ENCODE measurements around the gene CHAT. TPM values are rescaled to one million over a fixed set of nuclear protein-coding genes. Genes with fewer than 3 reads are reported as not detected.

The CHAT gene
- total RNA-seq, 2 donors from 2014 or later: 0.26 TPM; not detected in 1

- 85 to 88% methylated on average over 1 of the region's 1 CpG for WGBS, 2 donors
- H3K27me3 ChIP-seq: no peaks in the 10 kb centered on the region
- no peak overlapping the region for H3K27ac ChIP-seq
- no peak for TF ChIP-seq CTCF (IDR thresholded peaks at IDR 0.05)
- TF ChIP-seq POLR2A (IDR thresholded peaks at IDR 0.05): no peak
- DNase-seq (no peak), ATAC-seq (no peak)
- H3K4me1 ChIP-seq: no peaks in the 10 kb centered on the region
- no peak overlapping the region for H3K4me3 ChIP-seq
- intact Hi-C loops (cut with DNase I): no loop called here
- no peaks in the 10 kb centered on the region for H3K36me3 ChIP-seq (replicated peaks in 1 of 2; ENCODE audit: insufficient read depth in 1 of 2, low read depth in 2 of 2)
- no peaks in the 10 kb centered on the region for H3K9me3 ChIP-seq
Measured at GRCh38 chr10:49650724-49651034, 36.8 kb downstream of the CHAT start.

- 65 to 66% methylated on average over 13 to 15 of the region's 15 CpGs for WGBS, 2 donors
- ATAC-seq (no peak), DNase-seq (no peak)
- no peaks in the 10 kb centered on the region for H3K27me3 ChIP-seq
- no peak overlapping the region for H3K4me3 ChIP-seq
- H3K4me1 ChIP-seq: no peaks in the 10 kb centered on the region
- H3K9me3 ChIP-seq: no peaks in the 10 kb centered on the region
- H3K36me3 ChIP-seq (replicated peaks in 1 of 2; ENCODE audit: insufficient read depth in 1 of 2, low read depth in 2 of 2): no peaks in the 10 kb centered on the region
- no peak overlapping the region for H3K27ac ChIP-seq
- intact Hi-C loops (cut with DNase I): no loop called here
- TF ChIP-seq CTCF (IDR thresholded peaks at IDR 0.05): no peak
- TF ChIP-seq POLR2A (IDR thresholded peaks at IDR 0.05): no peak
Measured at GRCh38 chr10:49651039-49651835, 37.4 kb downstream of the CHAT start.

GRCh38 chr10:49651917-49652316 is 38.1 kb downstream of the CHAT start:
- WGBS, 2 donors: 39 to 62% methylated on average over 2 of the region's 2 CpGs
- H3K27ac ChIP-seq: no peak overlapping the region
- no peaks in the 10 kb centered on the region for H3K4me1 ChIP-seq
- no peaks in the 10 kb centered on the region for H3K36me3 ChIP-seq (replicated peaks in 1 of 2; ENCODE audit: insufficient read depth in 1 of 2, low read depth in 2 of 2)
- TF ChIP-seq POLR2A (IDR thresholded peaks at IDR 0.05): no peak
- TF ChIP-seq CTCF (IDR thresholded peaks at IDR 0.05): no peak
- H3K9me3 ChIP-seq: no peaks in the 10 kb centered on the region
- no peaks in the 10 kb centered on the region for H3K27me3 ChIP-seq
- no peak overlapping the region for H3K4me3 ChIP-seq
- intact Hi-C loops (cut with DNase I): no loop called here
- DNase-seq (no peak), ATAC-seq (no peak)

- DNase-seq (no peak), ATAC-seq (no peak)
- WGBS, 2 donors: 54 to 56% methylated on average over 15 of the region's 15 CpGs
- Histone ChIP-seq H3K36me3 (replicated peaks in 1 of 2; ENCODE audit: insufficient read depth in 1 of 2, low read depth in 2 of 2) (no peaks in the 10 kb centered on the region), H3K9me3 (no peaks in the 10 kb centered on the region), H3K4me1 (no peaks in the 10 kb centered on the region), H3K27ac (no peak overlapping the region), H3K4me3 (no peak overlapping the region), H3K27me3 (no peaks in the 10 kb centered on the region)
- TF ChIP-seq POLR2A (IDR thresholded peaks at IDR 0.05) (no peak), CTCF (IDR thresholded peaks at IDR 0.05) (no peak)
- intact Hi-C loops (cut with DNase I): no loop called here
Measured at GRCh38 chr10:49652421-49653272, 38.8 kb downstream of the CHAT start.

All from body of pancreas (tissue), 4 donors.